Activated CD8-positive, alpha-beta T cell treated with anti-CD3 and anti-CD28 coated beads for 36 hours (primary cell): ENCODE measurements around the gene TCAIM. TPM values are rescaled to one million over a fixed set of nuclear protein-coding genes. Genes with fewer than 3 reads are reported as not detected.

Experiments used
- ATAC-seq: fragments of 200-7000 bp; cut with Tn5 transposase; one replicate; pipeline ENCODE4 v1.10.0; 2021; ENCODE audit warnings: mild to moderate bottlenecking, moderate library complexity
- CTCF ChIA-PET: fragments of 350-600 bp; sonication (Branson Sonifier 250); formaldehyde crosslinking; loops from one replicate; lab custom pipeline; 2021; ENCODE audit warnings: antibody characterized with exemption; lab: Charles Lee
- POLR2A ChIA-PET: fragments of 350-600 bp; sonication (Branson Sonifier 250); formaldehyde crosslinking; loops from one replicate; lab custom pipeline; 2021; ENCODE audit warnings: antibody characterized with exemption; lab: Charles Lee
- DNase-seq: peaks from one replicate; pipeline ENCODE4 v3.0.0-alpha.2; 2020
- H3K27ac Mint-ChIP-seq: one replicate; pipeline ENCODE4 v1.8.0; 2021; ENCODE audit warnings: mild to moderate bottlenecking, mixed read lengths
- H3K27me3 Mint-ChIP-seq: one replicate; pipeline ENCODE4 v1.8.0; 2021; ENCODE audit warnings: mixed read lengths
- H3K36me3 Mint-ChIP-seq: one replicate; pipeline ENCODE4 v1.8.0; 2021; ENCODE audit warnings: low read depth, mixed read lengths
- H3K4me1 Mint-ChIP-seq: one replicate; pipeline ENCODE4 v1.8.0; 2021; ENCODE audit warnings: low read depth, mixed read lengths
- H3K4me3 Mint-ChIP-seq: one replicate; pipeline ENCODE4 v1.8.0; 2021; ENCODE audit warnings: mild to moderate bottlenecking, moderate library complexity, mixed read lengths
- H3K9me3 Mint-ChIP-seq: one replicate; pipeline ENCODE4 v1.8.0; 2021; ENCODE audit warnings: mixed read lengths
- intact Hi-C: fragments of 100-400 bp; cut with micrococcal nuclease; formaldehyde crosslinking; loops from one replicate; pipeline ENCODE4 v1.10.0; 2022
- total RNA-seq, 2 experiments: library from RNA; stranded (reverse); gene quantifications; one replicate each; pipeline ENCODE4 v1.2.3, GENCODE V29; 2021
- TF ChIP-seq, protein P1 (sequence below): fragments of 200-600 bp; IDR thresholded peaks from one replicate; pipeline ENCODE4 v1.8.0; 2022; ENCODE audit warnings: antibody characterized with exemption, mild to moderate bottlenecking

Gene TCAIM, protein sequence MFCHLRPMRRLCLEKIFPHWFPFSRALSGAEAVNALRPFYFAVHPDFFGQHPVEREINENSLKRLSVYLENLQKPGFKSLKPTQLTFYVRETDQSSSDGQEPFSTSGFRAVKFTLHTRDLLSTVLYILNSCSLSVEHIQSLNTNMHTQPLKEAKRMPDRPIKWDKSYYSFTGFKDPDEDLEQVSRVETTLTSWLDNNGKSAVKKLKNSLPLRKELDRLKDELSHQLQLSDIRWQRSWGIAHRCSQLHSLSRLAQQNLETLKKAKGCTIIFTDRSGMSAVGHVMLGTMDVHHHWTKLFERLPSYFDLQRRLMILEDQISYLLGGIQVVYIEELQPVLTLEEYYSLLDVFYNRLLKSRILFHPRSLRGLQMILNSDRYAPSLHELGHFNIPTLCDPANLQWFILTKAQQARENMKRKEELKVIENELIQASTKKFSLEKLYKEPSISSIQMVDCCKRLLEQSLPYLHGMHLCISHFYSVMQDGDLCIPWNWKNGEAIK
- 10 to 100 TPM; 14.3 to 15.1 TPM for total RNA-seq

DNA sequence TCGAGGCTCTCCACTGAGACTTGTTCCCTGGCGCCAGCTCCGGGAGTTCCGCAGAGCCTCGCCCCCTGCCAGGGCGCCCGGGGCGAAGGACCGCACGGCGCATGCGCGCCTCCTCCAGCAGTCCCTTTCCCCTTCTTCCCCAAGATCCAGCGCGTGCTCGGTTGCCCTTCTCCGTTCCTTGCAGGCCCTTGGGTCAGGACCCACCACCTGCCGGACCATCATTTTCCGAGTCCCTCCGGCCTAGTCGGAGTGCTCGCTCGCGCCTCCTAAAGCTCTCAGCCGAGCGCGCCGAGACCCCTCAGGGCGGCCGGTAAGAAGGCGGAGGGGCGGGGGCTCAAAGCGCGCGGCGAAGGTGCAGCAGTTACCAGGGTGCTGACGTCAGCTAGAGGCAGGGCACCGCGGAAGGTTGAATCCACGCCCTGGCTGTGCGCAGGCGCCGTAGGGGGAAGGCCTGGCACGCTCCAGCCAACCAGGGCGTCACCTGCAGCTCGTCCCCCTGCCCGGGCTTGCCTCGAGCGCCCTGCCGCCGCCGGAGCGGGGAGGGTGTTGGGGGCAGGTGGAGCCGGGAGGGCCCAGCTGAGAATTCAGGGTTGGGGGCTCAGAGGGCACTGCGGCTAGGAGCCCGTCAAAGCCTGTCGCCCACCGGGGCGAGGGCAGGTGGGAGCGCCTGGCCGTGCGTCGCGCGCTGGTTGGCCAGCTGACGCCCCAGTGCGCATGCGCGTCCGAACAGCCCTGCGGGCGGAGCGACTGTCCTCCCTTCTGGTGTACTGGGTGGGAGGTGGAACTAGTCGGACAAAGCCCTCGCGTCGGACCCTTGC, at the start of gene TCAIM:
Gene TCAIM, plus strand, starts transcription at position 757 of the 818 bp plus-strand sequence. CDS start 16,017 bp downstream, outside the sequence.
- peak; percentile 99 for DNase-seq
- H3K4me3 Mint-ChIP-seq: peak within 1 kb of the TSS; percentile 99
- no peaks in the 10 kb centered on the region for H3K9me3 Mint-ChIP-seq
- H3K4me1 Mint-ChIP-seq: peaks cover 18% of the 10 kb centered on the region
- peaks cover 5% of the 10 kb centered on the region for H3K27me3 Mint-ChIP-seq
- TF ChIP-seq, protein P1, sequence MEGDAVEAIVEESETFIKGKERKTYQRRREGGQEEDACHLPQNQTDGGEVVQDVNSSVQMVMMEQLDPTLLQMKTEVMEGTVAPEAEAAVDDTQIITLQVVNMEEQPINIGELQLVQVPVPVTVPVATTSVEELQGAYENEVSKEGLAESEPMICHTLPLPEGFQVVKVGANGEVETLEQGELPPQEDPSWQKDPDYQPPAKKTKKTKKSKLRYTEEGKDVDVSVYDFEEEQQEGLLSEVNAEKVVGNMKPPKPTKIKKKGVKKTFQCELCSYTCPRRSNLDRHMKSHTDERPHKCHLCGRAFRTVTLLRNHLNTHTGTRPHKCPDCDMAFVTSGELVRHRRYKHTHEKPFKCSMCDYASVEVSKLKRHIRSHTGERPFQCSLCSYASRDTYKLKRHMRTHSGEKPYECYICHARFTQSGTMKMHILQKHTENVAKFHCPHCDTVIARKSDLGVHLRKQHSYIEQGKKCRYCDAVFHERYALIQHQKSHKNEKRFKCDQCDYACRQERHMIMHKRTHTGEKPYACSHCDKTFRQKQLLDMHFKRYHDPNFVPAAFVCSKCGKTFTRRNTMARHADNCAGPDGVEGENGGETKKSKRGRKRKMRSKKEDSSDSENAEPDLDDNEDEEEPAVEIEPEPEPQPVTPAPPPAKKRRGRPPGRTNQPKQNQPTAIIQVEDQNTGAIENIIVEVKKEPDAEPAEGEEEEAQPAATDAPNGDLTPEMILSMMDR: no peak
- POLR2A ChIA-PET: interaction anchor here (1.0 to 1.3 kb wide), 3 partner anchors 23 to 522 kb away, joined by 3 to 7 read pairs (median 4); no protein-coding TSS in a partner anchor
- H3K36me3 Mint-ChIP-seq: peaks cover 5% of the 10 kb centered on the region
- peak; percentile 97 for ATAC-seq
- CTCF ChIA-PET: interaction anchor here (0.9 to 1.8 kb wide), 5 partner anchors 14 to 195 kb away, joined by 3 to 11 read pairs (median 4); no protein-coding TSS in a partner anchor
- H3K27ac Mint-ChIP-seq: peak within 1 kb of the TSS; percentile 98
- intact Hi-C loops: no loop called here

DNA sequence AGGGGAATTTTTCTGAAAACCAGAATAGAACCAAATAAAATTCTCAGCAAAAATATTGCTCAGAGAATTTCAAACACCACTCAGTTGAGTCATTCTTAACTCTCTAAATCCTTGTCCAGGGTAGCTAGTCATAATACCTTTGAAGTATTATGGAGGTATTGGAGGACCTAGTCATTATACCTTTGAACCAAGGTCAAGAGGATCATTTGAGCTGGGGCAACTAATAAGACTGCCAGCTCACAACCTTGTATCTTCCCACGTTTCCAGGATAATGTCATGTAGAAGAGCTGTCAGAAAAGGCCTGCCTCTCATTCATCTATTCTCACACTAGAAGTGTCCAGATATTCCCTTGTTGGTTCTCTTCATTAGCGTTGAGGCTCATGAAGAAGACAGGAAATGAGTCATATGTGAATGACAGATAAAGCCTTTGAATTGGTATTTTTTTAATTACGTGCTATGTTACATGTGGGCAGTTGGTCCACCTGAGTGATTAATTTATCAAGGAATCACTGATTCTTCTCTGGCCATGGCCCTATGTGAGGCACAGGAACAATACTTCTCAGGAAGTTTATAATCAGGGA, 48.6 kb upstream of the TCAIM start:
- no peaks in the 10 kb centered on the region for H3K36me3 Mint-ChIP-seq
- H3K4me3 Mint-ChIP-seq: no peak overlapping the region
- intact Hi-C loops: no loop called here
- TF ChIP-seq, protein P1: no peak
- ATAC-seq (no peak), DNase-seq (no peak)
- H3K9me3 Mint-ChIP-seq: no peaks in the 10 kb centered on the region
- H3K27me3 Mint-ChIP-seq: peaks cover 13% of the 10 kb centered on the region
- ChIA-PET POLR2A (no interaction called here), CTCF (interaction anchor here (1.2 kb wide), 1 partner anchor 13 kb away, joined by 3 read pairs; no protein-coding TSS in a partner anchor)
- no peak overlapping the region for H3K27ac Mint-ChIP-seq
- H3K4me1 Mint-ChIP-seq: no peaks in the 10 kb centered on the region

DNA sequence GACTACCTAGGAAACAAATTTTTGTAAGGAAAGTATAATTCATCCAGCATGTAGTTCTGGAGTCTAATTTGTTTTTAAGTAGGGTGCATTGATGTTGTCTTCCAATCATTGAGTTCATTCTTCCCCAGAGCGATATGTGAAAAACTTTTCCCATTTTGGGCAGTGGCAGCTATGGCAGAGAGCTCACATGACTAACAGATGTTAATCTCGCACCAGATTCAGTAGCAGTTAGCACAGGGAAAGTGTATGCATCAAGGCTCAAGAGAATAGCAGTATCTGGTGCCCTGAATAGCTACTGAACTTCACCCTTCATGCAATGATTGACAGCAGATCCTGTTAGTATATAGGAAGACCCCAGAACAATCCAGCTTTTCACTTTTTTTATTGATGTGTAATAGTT, 46.3 kb upstream of the TCAIM start:
- CTCF ChIA-PET: no interaction called here
- Mint-ChIP-seq H3K27ac (no peak overlapping the region), H3K4me3 (no peak overlapping the region), H3K4me1 (no peaks in the 10 kb centered on the region), H3K9me3 (no peaks in the 10 kb centered on the region), H3K36me3 (no peaks in the 10 kb centered on the region), H3K27me3 (peaks cover 22% of the 10 kb centered on the region)
- intact Hi-C loops: no loop called here
- no peak for ATAC-seq
- POLR2A ChIA-PET: no interaction called here
- no peak for DNase-seq
- TF ChIP-seq, protein P1: no peak

DNA sequence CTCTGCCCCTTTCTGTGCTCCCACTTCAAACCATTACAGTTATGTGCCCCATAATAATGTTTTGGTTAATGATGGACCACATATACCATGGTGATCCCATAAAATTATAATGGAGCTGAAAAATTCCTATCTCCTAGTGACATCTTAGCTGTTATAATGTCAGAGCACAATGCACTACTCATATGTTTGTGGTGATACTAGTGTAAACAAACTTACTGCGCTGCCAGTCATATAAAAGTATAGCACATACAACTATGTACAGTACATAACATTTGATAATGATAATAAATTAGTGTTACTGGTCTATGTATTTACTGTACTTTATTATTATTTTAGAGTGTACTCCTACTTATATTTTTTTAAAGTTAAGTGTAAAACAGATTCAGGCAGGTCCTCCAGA, 45.6 kb upstream of the TCAIM start:
- CTCF ChIA-PET: no interaction called here
- no peaks in the 10 kb centered on the region for H3K4me1 Mint-ChIP-seq
- no peak overlapping the region for H3K27ac Mint-ChIP-seq
- no peaks in the 10 kb centered on the region for H3K9me3 Mint-ChIP-seq
- POLR2A ChIA-PET: no interaction called here
- H3K4me3 Mint-ChIP-seq: no peak overlapping the region
- intact Hi-C loops: no loop called here
- H3K36me3 Mint-ChIP-seq: no peaks in the 10 kb centered on the region
- DNase-seq (no peak), ATAC-seq (no peak)
- peaks cover 22% of the 10 kb centered on the region for H3K27me3 Mint-ChIP-seq
- TF ChIP-seq, protein P1: no peak
